Hypothalamus (tissue), 51 donors: ENCODE measurements around the gene SPEM3.

Experiments used
- DNase-seq, 51 donors: peaks; one replicate each; lab custom pipeline; 2025; lab: John Stamatoyannopoulos, UW

The SPEM3 gene

DNA sequence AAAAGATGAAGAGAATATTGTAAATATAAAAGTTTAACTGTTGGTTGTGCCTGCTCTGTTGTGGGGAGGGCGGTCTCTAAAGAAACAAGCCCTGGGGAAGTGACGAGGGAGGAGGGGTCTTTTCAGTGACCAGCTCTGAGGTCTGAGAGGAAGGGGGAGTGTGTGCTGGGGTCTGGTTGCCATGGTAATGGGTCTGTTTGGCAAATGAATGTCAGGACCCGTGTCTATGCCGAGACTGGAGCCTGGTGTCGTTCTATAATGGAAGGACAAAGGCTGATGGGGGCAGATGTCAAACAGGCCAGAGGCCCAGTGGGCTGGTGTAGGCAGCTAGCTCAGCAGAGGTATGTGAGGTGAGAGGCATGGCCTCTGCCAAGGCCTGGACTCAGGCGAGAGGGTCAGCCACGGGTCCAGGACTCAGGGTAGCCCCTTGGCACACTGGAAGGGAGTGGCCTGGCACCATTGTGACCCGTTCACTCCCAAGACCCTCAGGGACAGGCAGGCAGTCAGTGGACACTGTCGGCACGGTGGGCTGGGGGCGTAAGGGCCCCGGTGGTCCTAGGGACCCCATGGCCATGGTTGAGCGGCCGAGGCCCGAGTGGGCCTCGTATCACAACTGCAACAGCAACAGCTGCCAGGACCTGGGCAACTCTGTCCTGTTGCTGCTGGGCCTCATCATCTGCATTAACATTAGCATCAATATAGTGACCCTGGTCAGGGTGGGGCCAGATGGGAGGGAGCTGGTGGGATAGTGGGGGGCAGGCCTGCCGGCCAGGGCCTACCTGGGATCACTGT is 8.6 kb upstream of the SPEM3 start, which contains the start of gene SPEM1:
Gene SPEM1, plus strand, starts transcription at position 506 of the 792 bp plus-strand sequence. Its CDS starts 61 bp downstream, at position 567.
- no peak for DNase-seq

DNA sequence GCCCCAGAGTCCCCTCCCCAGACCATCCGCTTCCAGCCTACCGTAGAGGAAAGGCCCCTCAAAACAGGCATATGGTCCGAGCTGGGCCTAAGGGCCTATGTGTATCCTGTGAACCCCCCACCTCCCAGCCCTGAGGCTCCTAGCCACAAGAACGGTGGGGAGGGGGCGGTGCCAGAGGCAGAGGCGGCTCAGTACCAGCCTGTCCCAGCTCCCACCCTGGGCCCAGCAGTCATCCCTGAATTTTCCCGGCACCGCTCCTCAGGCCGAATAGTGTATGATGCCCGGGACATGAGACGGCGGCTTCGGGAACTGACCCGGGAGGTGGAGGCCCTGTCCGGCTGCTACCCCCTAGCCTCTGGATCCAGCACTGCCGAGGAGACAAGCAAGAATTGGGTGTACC is 7.5 kb upstream of the SPEM3 start:
- DNase-seq: no peak

DNA sequence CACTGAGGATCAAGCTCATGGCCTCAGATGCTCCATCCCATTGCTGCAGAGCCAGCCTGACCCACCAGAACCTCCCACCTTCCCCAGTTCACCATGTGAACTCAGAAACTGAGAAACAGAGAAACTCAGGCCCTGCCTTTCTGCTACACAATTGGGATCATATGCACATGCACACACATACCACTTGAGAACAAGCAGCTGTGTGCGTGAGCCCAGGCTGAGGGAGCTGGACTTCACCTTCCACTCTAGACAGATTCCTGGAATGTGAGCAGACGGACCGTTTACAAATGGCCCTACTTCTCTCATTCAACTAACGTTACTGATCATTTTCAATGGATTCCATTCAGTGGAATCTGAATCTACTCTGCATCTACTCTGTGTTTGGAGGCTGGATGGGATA is 5.0 kb upstream of the SPEM3 start:
- DNase-seq: no peak

DNA sequence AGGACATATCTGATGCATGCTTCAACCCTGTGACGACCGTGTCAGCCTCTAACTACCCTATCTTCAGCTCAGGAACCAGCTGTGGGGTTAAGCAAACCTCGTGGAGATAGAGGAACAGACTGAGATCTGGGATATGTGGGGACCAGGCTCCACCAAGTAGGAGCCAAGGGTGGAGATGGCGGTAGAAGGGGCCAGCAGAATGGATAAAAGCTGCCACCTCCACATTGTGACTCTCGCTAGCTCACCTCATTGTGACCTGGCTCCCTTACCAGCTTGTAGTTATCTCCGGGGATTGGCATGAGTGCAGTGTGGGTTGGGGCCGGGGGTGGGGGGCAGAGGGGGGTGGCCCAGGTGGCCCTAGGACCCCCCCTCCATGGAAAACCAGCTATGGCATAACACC is 3.3 kb upstream of the SPEM3 start, which contains the start of gene SPEM2:
Gene SPEM2, plus strand, starts transcription at position 301 of the 400 bp plus-strand sequence. Its CDS starts 73 bp downstream, at position 374.
- DNase-seq: no peak

DNA sequence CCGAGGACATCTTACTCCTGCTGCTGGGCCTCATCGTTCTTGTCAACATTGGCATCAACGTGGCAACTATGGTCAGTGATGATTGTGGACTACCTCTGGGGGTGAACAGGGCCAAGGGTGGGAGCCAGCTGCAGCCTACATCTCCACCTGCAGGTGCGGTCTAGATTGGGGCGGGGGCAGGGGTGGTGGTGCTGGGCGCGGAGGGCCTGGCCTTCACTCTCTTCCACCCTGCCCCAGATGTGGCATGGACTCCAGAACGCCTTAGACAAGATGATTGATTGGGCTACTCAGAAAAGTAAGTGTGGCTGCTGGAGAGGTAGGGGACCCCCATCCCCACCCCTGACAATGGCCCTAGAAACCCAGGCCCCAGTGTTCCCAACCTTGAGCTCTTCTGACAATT is 2.9 kb upstream of the SPEM3 start:
- no peak for DNase-seq

DNA sequence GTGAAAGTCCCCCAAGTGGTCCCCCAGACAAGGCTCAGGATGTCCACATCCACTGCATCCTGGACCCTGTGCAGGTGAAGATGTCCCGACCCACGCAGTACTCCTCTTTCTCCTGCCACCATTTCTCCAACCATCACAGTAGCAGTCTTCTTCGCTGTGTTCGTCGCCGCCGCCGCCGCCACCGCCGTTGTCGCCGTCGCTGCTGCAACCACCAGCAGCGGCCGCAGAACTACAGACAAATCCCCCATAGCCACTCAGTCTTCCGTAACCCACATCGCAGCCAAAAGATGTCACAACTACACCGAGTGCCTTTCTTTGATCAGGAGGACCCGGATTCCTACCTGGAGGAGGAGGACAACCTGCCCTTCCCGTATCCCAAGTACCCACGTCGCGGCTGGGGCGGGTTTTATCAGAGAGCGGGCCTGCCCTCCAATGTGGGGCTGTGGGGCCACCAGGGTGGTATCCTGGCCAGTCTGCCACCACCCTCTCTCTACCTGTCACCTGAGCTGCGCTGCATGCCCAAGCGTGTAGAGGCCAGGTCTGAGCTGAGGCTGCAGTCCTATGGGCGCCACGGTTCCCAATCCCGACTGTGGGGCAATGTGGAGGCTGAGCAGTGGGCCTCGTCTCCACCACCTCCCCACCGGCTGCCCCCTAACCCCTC is 2.3 kb upstream of the SPEM3 start:
- no peak for DNase-seq

DNA sequence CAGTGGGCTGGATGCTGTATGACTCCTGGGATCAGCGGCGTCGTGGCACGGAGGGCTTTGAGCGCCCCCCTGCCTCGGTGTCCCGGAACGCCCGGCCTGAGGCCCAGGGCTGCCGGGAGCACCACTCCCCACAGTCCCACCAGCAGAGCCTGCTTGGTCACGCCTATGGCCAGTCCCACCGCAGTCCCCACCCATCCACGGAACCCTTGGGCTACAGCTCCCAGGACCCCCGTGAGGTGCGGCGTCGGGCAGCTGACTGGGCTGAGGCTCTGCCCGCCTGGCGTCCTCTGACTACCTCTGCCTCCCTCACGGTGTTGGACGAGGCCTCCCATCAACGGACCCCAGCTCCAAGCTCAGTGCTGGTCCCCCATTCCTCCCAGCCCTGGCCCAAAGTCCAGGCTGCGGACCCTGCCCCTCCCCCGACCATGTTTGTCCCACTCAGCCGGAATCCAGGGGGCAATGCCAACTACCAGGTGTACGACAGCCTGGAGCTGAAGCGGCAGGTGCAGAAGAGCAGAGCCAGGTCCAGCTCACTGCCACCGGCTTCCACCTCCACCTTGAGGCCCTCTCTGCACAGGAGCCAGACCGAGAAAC is 1.7 kb upstream of the SPEM3 start:
- DNase-seq: no peak

DNA sequence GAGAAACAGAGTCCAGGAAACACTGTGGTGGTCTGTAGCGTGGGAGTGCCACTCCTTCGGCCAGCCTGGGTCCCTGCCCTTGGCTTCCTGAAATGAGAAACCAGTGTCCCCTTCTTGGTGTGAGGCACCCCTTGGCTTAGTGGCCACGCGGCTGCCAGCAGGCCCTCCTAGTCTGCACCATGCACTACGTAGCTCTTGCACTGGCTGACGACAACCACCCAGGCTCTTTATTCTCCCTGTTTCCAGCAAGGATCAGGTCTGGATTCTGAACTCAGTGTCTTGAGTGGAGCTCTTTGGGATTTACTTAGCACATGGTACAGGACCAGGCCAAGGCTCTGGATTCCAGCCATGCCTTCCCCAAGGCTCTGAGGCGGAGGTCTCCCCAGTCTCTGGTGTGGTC is 1.1 kb upstream of the SPEM3 start:
- DNase-seq: no peak

DNA sequence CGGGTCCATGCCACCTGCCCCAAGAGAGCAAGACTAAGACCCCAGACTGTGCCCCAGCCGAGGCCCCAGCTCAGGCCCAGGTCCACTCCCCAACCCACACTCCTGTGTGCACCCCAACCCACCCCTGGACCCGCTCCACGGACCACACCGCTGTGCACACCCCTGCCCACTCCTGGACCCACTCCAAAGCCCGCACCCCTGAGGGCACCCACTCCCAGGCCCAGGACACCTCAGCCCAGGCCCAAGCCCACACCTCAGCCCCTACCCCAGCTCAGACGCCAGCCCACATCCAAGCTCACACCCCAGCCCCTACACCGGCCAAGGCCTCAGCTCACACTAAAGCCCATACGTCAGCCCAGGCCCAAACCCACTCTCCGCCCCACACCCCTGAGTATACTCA is 1.1 kb downstream of the SPEM3 start:
- DNase-seq: no peak

DNA sequence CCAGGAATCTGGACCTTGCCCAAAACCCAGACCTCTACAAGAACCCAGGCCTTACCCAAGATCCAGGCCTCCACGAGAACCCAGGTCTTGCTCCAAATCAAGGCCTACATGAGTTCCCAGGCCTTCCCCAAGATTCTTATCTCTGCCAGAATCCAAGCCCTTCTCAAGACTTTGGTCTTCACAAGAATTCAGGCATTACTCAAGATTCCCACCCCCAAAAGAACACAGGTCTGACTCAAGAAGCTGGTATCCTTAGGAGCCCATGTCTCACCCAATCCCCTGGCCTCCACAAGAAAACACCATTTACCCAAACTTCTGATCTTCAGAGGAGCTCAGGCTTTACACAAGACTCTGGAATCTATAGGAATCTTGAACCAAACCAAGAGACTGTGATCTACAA is 2.6 kb downstream of the SPEM3 start:
- DNase-seq: no peak

DNA sequence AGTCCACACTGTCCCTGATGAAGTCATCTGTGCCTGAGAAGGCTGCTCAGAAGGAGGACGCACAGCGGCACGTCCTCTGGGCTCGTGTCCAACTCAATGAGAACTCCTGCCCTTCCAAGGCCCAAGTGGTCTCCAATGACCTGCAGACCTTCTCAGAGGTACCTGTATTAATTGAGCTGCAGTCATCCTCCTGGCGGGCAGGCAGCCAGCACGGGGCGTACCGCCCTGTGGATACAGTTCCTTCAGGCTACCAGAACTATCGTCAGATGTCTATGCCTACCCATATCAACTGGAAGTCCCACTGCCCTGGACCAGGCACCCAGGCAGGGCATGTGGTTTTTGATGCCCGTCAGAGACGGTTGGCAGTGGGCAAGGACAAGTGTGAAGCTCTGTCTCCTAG is 3.6 kb downstream of the SPEM3 start:
- DNase-seq: no peak

DNA sequence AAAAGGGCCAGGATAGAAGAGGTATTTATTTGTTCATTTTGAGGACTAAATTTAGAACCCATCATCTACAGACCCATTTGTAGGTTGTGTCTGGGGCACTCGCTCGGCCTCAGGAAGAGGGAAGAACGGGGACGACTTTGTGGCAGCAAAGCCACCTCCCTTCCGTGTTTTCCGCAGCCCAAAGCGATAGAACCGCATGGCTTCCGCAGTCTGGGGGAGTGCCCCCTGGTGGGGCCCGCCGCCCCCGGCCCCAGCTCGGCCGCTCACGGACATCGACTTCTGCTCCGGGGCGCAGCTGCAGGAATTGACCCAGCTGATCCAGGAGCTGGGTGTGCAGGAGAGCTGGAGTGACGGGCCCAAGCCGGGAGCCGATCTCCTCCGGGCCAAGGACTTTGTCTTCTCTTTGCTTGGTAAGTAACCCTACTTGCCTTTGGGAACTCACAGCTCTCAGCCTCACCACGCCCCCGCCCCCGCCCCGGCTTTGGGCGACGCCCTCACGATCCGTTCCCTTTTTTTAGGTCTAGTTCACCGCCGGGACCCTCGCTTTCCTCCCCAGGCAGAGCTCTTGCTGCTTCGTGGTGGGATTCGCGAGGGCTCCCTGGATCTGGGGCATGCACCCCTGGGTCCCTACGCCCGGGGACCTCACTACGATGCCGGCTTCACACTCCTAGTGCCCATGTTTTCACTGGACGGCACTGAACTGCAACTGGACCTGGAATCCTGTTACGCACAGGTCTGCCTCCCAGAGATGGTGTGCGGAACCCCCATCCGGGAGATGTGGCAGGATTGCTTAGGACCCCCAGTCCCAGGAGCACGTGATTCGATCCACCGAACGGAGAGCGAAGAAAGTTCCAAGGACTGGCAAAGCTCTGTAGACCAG is 7.3 kb downstream of the SPEM3 start:
- DNase-seq: peak in 3 of 51 donors; percentile 9 to 24 (median 16)

DNA sequence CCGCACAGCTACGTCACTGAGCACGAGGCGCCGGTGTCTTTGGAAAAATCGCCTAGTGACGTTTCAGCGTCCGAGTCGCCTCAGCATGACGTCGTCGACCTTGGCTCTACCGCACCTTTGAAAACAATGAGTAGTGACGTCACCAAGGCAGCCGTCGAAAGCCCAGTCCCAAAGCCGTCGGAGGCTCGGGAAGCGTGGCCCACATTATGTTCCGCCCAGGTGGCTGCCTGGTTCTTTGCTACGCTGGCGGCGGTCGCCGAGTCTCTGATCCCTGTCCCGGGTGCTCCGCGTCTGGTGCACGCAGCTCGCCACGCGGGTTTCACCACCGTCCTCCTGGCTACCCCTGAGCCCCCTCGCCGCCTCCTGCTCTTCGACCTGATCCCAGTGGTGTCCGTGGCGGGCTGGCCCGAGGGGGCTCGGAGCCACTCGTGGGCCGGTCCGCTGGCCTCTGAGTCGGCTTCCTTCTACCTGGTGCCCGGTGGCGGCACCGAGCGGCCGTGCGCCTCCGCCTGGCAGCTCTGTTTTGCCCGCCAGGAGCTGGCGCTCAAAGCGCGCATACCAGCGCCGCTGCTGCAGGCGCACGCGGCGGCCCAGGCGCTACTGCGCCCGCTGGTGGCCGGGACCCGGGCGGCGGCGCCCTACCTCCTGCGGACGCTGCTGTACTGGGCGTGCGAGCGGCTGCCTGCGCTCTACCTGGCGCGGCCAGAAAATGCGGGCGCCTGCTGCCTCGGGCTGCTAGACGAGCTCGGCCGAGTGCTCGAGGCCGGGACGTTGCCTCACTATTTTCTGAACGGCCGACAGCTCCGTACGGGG is 8.1 kb downstream of the SPEM3 start:
- DNase-seq: peak in 40 of 51 donors; percentile 23 to 84 (median 58)

DNA sequence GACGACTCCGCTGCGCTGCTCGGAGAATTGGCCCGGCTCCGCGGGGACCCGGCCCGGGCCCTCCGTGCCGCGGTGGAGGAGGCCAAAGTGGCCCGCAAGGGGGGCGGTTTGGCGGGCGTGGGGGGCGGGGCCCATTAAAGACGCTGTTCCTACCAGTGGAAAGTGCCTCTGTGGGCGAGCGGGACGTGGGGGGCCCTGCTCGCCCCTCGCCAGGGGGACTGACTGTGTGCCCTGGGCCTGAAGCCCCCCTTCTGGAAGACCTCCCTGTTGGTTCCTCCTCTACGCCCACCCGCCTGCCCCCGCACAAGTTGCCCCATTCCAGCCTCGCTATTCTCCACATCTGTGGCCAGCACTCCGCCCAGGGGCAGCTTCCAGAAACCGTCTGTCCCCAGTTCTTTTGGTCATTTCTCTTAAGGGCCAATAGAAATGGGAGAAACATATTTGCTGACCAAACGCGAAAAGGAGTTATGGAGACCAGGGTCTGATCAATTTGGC is 8.8 kb downstream of the SPEM3 start:
- DNase-seq: no peak

DNA sequence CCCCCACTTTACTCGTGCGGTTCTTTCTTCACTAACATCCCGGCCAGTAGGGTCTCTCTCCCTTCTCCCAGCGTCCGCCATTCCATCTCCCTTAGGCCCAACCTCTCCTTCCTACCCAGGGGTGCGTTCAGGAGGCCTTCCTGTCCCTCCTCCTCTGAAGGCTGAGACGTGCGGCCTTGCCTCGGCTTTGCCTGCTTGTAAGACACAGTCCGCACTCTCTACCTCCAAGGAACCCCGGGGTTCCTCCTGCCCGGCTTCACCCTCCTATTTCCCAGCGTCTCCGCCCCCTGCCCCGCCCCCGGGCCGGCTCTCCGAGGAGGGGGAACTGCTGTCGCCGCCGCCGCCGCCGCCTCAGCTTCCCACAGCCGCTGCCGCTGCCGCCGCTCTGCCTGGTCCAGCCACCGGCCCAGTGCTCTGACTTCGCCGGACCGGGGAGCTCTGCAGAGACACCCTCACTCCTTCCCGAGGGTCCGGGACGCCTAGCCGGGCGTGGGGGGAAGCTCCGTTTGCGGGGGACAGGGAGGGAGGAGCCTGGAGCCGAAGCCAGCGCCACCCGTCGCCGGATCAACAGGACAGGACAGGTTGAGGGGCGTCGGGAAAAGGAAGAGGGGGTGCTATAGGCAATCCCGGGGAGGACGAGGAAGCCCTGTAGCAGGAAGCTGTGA is 9.4 kb downstream of the SPEM3 start:
- peak in 39 of 51 donors; percentile 14 to 75 (median 50) for DNase-seq

DNA sequence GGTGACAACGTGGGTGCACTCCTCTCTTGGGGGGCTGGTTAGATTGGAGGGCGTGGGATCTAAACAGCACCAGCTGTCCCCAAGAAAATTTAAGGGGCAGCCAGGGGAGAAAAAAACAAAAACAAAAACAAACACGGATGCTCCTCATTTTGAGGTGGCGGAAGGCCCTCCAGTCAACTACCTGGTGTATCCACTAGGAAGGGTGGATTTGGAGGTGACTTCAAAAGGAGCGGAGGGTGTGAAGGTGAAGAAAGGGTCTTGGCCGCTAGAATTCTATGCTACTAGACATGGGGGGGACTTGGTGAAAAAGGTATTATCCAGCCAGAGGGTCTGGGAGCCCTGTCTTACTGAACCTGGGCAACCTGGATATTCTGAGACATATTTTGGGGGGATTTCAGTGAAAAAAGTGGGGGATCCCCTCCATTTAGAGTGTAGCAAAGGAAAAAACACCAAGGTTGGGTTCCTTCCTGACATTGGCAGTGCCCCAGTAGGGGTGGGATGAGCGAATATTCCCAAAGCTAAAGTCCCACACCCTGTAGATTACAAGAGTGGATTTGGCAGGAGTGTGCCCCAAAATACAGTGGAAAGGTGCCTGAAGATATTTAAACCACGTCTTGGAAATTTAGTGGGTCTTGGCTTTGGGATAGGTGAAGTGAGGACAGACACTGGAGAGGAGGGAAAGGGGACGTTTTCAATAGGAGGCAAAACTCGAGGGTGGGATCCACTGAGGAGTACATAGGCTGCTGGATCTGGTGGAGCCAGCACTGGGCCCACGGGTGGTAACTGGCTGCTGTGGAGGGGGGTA is 10.2 kb downstream of the SPEM3 start:
- no peak for DNase-seq

DNA sequence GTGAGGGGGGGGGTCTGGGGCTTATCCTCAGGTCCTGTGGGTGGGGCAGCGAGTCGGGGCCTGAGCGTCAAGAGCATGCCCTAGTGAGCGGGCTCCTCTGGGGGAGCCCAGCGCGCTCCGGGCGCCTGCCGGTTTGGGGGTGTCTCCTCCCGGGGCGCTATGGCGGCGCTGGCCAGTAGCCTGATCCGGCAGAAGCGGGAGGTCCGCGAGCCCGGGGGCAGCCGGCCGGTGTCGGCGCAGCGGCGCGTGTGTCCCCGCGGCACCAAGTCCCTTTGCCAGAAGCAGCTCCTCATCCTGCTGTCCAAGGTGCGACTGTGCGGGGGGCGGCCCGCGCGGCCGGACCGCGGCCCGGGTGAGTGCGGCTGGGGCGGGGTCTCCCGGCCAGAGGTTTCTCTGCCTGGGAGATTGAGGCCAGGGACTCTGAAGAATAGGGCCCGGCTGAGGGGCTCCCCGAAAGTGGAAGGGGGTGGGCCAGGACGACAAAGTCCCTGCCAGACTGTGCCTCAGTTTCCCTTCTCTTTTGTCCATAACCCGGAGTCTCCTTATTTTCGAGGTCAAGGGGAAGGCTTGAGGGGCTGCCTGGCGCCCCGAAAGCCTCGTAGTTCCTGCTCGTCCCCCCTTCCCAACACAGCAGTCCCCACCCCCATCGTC is 10.9 kb downstream of the SPEM3 start, which contains the start of gene FGF11:
Gene FGF11, plus strand, starts transcription at position 51 of the 651 bp plus-strand sequence. Its CDS starts 109 bp downstream, at position 160.
- DNase-seq: peak in 1 of 51 donors; percentile 9
